Progenitor cell of endocrine pancreas (in vitro differentiated cells): ENCODE measurements around the gene CAPN8. TPM values are rescaled to one million over a fixed set of nuclear protein-coding genes. Genes with fewer than 3 reads are reported as not detected.

ENCODE experiments used
- DNase-seq: peaks from one replicate; pipeline ENCODE4 v3.0.0; 2021; ENCODE audit warnings: low spot score; ENCODE audit not compliant: unreplicated experiment
- H3K27ac Mint-ChIP-seq: 2 replicates; pipeline ENCODE4 v1.8.0; 2021; ENCODE audit warnings: mild to moderate bottlenecking, moderate library complexity, mixed read lengths
- H3K27me3 Mint-ChIP-seq: 2 replicates; pipeline ENCODE4 v1.8.0; 2021; ENCODE audit warnings: mixed read lengths
- H3K36me3 Mint-ChIP-seq: 2 replicates; pipeline ENCODE4 v1.8.0; 2022; ENCODE audit warnings: mixed read lengths; ENCODE audit not compliant: insufficient read depth
- H3K4me1 Mint-ChIP-seq: 2 replicates; pipeline ENCODE4 v1.8.0; 2021; ENCODE audit warnings: low read depth, mixed read lengths
- H3K4me3 Mint-ChIP-seq: 2 replicates; pipeline ENCODE4 v1.8.0; 2021; ENCODE audit warnings: low read depth, mild to moderate bottlenecking, moderate library complexity, mixed read lengths
- H3K9me3 Mint-ChIP-seq: 2 replicates; pipeline ENCODE4 v1.8.0; 2021; ENCODE audit warnings: low read depth, mixed read lengths
- CTCF ChIP-seq: fragments of 200-600 bp; sonication (generic); IDR thresholded peaks from one replicate; pipeline ENCODE4 v1.5.0; 2021; ENCODE audit warnings: antibody characterized with exemption, mild to moderate bottlenecking; ENCODE audit not compliant: unreplicated experiment
- total RNA-seq: library from RNA; stranded (reverse); gene quantifications from 2 replicates; pipeline ENCODE4 v1.2.1, GENCODE V29; 2021

Gene CAPN8
- total RNA-seq, 1 donor from 2014 or later, result 1.3 TPM

- no peaks in the 10 kb centered on the region for H3K9me3 Mint-ChIP-seq
- H3K36me3 Mint-ChIP-seq, result no peaks in the 10 kb centered on the region
- no peak overlapping the region for H3K4me3 Mint-ChIP-seq
- peaks cover 32% of the 10 kb centered on the region for H3K27me3 Mint-ChIP-seq
- DNase-seq, result no peak
- peaks cover 4% of the 10 kb centered on the region for H3K4me1 Mint-ChIP-seq
- peak; percentile 23 for TF ChIP-seq CTCF
- H3K27ac Mint-ChIP-seq, result no peak overlapping the region
These were observed 18.9 kb upstream of the CAPN8 start for GRCh38 chr1:223684488-223684792.

- no peak overlapping the region for H3K4me3 Mint-ChIP-seq
- peak; percentile 63 for DNase-seq
These were observed 18.3 kb upstream of the CAPN8 start for GRCh38 chr1:223683586-223684487.

GRCh38 chr1:223682502-223682901 is 17.0 kb upstream of the CAPN8 start:
- no peak for DNase-seq
- Mint-ChIP-seq H3K36me3 (no peaks in the 10 kb centered on the region), H3K27ac (no peak overlapping the region), H3K9me3 (no peaks in the 10 kb centered on the region), H3K4me1 (peaks cover 4% of the 10 kb centered on the region), H3K27me3 (peaks cover 31% of the 10 kb centered on the region), H3K4me3 (no peak overlapping the region)
- TF ChIP-seq CTCF, result no peak

More at GRCh38 chr1:223683586-223684487, 18.3 kb upstream of the CAPN8 start:
- peak; percentile 94 for TF ChIP-seq CTCF
- H3K27ac Mint-ChIP-seq, result no peak overlapping the region
- H3K4me1 Mint-ChIP-seq, result peaks cover 4% of the 10 kb centered on the region
- peaks cover 35% of the 10 kb centered on the region for H3K27me3 Mint-ChIP-seq
- H3K36me3 Mint-ChIP-seq, result no peaks in the 10 kb centered on the region
- H3K9me3 Mint-ChIP-seq, result no peaks in the 10 kb centered on the region

DNA sequence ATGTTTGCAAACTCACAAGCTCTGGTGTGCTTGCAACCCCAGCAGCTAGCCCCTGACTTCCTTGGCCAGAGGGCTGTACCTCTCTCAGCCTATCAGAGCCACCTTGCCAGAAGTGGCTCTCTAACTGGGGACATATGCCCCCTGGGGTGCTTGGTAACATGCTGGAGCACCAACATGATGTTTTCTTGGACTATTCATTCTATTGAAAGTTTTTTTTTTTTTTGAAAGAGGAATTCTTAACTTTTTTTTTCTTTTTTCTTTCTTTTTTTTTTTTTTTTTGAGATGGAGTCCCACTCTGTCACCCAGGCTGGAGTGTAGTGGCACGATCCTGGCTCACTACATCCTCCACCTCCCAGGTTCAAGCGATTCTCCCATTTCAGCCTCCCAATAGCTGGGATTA is 14.7 kb upstream of the CAPN8 start:
- Mint-ChIP-seq H3K9me3 (peaks cover 8% of the 10 kb centered on the region), H3K27me3 (peaks cover 18% of the 10 kb centered on the region), H3K4me3 (no peak overlapping the region), H3K4me1 (peaks cover 4% of the 10 kb centered on the region), H3K36me3 (peaks cover 2% of the 10 kb centered on the region), H3K27ac (no peak overlapping the region)
- TF ChIP-seq CTCF, result no peak
- no peak for DNase-seq

- no peak for TF ChIP-seq CTCF
- Mint-ChIP-seq H3K4me1 (peaks cover 4% of the 10 kb centered on the region), H3K27ac (no peak overlapping the region), H3K36me3 (peaks cover 6% of the 10 kb centered on the region), H3K27me3 (peaks cover 19% of the 10 kb centered on the region), H3K4me3 (no peak overlapping the region), H3K9me3 (peaks cover 15% of the 10 kb centered on the region)
- no peak for DNase-seq
These were observed 13.3 kb upstream of the CAPN8 start for GRCh38 chr1:223678841-223679240.
